Loucy (cell line): ENCODE data around the gene NELL2.

ENCODE experiments used
- CTCF ChIP-seq: fragments of 200-600 bp; sonication (generic); conservative IDR thresholded peaks from 2 replicates; pipeline ENCODE4 v1.5.1; 2014; ENCODE audit warnings: mild to moderate bottlenecking, antibody characterized with exemption, low read length
- EZH2phosphoT487 ChIP-seq: fragments of 200-600 bp; IDR thresholded peaks from 2 replicates; pipeline ENCODE4 v1.6.1; 2018; ENCODE audit warnings: antibody characterized with exemption, mild to moderate bottlenecking, moderate library complexity, borderline replicate concordance

GRCh38 chr12:44504799-44505198, 371.3 kb downstream of the NELL2 start:
- TF ChIP-seq CTCF (no peak), EZH2phosphoT487 (no peak)
